Activated CD8-positive, alpha-beta memory T cell treated with anti-CD3 and anti-CD28 coated beads for 48 hours (primary cell): ENCODE results near the gene NHERF2.

Experiments used
- DNase-seq, 3 experiments: peaks; one replicate each; pipeline ENCODE4 v3.0.0-alpha.2; 2020; ENCODE audit warnings: low read depth in 2 of 3, low spot score in 2 of 3

NHERF2 gene

DNA sequence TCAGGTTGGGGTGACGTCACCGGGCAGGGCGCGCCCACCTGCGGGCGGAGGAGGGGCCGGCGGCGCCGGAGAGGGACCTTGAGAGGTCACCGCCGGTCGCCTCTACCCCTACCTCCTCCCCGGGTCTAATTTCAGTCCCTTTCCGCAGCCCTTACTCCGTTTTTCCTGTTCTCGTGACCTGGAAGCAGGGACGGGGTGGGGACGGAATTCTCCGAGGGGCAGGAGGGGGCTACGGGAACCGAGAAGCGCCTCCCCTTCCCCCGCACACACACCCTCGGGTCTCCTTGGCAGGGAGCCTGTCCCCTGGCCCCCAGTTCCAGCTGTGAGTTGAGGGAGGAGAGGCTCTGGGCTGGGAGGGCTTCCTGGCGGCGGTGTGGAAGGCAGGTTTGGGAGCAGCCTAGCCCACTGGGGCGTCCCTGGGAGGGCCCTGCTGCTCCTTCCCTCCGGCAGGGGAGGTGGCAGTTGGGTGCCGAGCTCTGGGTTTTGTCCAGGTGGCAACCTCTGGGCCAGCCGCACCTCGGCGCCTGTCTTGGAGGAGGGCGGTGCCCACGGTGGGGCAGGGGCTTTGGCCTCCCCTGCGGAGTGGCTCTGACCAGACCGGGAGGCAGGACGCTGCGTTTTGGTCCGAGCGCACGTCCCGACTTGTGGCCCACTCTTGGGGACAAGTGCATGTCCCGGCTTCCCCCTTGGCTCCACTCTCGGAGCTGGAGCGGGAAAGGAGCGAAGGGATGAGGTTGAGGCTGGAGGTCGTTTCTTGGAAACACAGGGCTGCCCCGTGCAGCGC lies 36.2 kb upstream of the NHERF2 start:
- DNase-seq = no peak

DNA sequence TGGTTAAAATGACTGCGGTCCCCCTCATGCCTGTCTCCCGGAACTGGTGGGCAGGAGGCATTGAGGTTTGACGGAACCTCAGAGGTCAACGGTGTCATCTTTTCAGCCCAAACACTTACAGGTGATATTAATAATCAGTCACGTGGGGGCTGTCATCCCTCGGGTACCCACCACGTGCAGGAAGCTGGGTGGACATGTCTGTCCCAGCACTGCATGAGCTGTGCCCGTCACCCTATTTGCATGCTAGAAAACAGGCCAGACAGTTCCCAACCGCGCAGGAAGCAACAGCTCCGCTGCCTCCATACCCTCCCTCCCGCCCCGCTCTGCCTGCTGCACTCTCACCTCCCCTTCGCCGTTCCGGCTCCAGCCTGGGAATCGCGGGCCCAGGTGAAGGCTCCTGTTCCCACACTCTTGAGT lies 35.6 kb upstream of the NHERF2 start:
- peak in 1 of 3 experiments; percentile 38 for DNase-seq

DNA sequence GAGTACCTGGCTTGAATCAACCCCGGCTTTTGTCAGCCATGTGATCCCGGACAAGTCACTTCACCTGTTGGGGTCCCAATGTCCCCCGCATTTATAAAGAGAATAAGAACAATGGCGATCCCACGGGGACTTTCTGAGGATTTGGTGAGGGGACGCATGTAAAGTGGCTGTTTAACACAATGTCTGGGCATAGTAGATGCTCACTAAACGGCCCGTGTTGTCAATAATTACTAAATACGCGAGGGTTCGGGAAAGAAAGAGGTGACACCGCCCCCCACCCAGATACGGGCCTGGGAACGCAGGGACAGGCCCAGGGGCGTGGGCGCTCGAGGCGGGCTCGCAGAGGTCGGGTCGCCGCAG lies 35.1 kb upstream of the NHERF2 start:
- no peak for DNase-seq

DNA sequence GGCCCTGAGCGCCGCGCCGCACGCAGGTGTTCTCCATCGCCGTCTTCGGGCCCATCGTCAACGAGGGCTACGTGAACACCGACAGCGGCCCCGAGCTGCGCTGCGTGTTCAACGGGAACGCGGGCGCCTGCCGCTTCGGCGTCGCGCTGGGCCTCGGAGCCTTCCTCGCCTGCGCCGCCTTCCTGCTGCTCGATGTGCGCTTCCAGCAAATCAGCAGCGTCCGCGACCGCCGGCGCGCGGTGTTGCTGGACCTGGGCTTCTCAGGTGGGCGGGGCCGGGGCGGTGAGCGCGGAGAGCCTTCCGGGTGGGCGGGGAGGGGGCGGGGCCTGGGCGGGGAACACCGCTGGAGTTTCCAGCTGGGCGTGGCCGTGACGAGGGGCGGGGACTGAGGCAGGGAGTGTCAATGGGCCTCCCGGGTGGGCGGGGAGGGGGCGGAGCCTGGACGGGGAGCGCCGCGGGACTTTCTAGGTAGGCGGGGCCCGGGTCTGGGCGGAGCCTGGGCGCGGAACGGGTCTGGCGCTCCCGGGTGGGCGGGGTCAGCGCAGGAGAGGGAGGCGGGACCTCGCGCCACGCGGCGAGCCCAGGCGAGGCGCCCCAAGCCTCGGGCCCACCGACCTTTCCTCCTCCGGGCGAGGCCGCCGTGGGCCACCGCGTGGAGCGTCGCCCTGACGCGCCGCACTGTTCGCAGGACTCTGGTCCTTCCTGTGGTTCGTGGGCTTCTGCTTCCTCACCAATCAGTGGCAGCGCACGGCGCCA lies 34.6 kb upstream of the NHERF2 start:
- DNase-seq = peak; percentile 92 to 98 (median 93)

DNA sequence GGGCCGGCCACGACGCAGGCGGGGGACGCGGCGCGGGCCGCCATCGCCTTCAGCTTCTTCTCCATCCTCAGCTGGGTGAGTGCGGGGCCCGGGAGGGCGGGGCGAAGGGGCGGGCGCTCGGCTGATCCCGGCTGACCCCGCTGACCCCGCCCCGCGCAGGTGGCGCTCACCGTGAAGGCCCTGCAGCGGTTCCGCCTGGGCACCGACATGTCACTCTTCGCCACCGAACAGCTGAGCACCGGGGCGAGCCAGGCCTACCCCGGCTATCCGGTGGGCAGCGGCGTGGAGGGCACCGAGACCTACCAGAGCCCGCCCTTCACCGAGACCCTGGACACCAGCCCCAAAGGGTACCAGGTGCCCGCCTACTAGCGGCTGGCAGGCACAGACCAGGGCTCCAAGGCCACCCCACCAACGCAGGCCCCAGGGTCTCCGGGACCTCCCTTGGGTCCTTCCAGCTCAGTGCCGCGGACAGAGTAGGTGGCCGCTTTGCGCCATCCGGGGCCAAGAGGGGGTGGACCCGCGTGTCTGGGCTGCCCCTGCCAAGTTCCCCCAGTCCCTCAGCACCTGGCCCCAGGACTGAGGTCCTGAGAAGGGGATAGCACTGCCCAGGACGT lies 33.9 kb upstream of the NHERF2 start:
- DNase-seq = no peak

DNA sequence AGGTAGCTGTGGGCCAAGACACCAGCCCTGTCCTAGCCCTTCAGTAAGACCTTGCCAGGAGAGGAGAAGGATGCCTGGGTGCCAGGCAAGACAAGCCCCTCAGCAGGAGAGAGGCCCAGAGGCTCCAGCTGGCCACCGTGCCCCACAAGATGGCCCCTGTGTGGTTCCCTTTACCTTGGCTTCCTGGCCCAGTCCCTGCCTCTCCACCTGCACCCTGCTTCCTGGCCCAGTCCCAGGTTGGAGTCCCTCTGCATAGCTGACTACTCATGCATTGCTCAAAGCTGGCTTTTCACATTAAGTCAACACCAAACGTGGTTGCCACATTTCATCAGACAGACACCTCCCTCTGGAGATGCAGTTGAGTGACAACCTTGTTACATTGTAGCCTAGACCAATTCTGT lies 33.0 kb upstream of the NHERF2 start:
- DNase-seq = no peak

DNA sequence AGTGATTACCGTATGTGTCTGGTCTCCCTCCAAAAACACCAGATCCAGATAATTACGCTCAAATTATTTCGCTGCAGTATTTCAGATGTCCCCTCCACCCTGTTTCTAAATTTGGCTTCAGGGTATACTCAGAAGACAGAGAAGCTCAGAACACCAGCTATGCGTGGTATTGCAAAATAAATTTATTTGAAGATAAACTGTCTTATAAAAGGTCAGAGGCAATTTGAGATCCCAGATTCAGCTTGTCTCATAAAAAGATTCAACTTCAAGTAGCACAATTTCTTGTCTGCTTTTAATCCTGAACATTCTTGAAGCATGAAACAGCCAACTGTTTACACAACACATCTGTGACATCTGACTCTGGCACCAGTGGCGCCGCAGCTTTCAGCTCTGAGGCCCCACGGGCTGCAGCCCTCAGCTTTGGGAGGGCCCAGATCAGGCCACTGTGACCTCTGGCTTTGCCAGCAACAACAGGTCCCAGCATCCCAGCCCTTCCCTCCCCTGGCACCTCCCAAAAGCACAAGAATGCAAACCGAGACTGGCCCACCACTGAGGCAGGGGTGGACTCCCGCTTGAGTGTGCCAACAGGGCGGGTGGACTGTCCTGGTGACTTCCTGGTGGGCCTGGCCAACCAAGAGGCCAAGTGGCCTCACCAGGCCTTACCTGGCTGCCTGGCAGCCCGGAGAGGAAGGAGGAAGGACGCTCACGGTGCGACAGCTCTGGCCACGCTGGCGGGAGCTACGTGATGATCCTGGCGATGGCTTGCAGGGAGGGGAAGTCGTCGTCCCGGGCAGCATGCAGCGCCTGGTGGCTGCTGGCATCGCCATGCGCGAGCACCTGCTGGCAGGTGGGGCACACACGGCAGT lies 29.0 kb upstream of the NHERF2 start:
- no peak for DNase-seq

DNA sequence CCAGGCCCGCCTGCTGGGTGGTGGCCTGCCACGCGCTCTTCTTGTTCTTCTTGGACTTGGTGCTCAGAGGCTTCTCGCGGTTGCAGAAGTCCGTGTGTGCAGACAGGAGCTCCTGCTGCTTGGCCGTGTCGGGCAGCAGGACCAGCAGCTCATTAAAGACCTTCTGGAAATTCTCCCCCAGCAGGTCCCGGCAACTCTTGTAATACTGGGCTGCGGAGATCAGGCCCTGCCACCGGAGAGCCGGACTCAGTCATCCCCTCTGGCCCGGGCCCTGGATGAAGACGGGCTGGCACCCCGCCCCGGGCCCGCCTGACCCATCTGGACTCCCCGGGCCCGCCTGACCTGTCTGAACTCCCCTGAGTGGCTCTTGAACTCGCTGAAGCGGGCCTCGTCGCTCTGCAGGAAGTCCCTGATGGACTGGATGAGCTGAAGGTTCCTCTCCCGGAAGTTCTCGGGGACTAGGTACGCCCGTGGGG lies 28.3 kb upstream of the NHERF2 start:
- no peak for DNase-seq

DNA sequence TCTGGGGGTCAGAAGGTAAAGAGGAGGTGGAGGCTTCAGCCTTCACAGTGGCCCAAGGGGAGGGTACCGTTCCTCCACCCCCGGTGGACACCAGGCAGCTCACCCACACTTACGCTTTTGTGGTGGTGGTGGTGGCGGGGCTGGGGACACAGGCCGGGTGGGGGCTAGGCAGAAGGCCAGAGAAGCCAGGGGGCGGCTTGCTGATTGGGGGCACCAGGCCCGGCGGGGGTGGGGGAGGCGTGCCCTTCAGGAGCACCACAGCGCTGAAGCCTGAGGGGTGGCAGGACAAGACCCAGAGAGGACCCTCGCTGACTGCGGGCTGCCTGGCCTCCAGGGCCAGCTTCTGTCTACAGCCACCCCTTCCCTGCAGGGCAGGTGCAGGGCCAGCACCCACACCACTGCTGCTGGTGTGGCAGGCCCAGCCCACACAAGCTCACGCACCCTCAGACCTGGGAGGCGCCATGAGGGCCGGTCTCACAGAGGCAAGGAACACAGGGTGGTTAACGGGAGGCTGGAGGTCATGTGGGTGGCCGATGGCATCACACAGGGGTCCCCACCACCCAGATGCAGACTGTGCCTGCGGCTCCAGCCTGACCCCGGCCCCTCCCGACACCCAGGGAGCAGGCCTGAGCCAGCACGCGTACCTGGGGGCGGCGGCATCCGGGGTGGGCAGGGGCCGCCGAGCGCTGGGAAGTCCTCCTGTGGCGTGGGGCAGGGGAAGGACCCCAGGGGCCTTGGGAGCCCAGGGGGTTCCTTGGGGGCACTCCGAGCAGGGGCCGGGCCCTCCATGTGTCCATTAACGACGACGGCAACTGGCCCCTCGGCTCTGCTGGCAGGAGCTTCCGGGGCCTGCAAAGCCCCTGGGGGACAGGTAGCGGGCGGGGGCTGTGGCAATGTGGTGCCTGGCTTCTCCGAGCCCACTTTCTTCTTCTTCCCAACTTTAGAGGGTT lies 27.6 kb upstream of the NHERF2 start:
- DNase-seq = no peak

DNA sequence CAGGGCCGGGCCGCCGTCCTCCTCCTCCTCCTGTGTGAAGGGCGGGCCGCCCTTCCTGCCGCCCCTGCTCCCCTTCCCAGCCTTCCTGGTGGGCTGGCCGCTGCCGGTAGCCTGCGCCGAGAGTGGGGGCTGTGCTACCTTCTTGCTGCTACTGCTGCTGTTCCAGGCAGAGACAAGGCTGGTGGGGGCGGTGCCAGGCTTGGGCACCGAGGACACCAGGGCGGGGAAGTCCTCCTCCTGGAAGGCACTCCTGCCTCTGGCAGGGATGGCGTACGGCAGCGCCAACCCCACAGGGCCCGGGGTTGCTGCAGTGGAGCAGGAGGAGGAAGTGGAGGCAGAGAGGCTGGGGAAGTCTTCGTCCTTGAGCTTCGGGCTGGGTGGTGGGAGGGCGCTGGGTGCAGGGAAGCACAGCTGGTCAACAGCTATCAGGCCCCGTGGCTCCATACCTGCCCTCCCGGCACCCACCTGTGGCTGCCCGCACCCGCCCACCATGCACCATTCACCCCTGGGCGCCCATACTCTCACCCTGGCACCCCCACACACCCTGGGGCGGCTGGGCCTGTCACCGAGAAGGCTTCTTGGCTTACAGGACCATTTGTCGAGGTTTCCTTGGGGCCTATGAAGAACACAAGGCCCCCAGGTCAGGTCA lies 26.7 kb upstream of the NHERF2 start:
- no peak for DNase-seq

DNA sequence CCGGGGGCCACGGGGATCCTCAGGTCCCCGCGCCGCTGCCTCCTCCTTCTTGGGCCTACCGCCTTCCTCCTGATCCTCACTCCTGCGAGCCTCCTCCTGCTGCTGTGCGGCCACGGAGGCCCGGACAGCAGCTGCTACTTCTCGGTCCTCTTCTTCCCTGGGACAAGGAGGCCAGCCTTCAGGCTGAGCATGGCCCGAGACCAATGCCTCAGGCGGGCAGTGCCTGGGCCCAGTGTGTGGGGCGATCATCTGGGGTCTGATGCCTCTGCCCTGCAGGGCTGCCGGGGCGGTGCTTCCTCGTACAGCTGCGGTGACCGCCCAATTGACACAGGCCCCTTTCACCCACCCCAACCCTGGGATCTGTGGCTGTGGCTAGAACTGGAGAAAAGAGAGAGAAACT lies 25.7 kb upstream of the NHERF2 start:
- no peak for DNase-seq

DNA sequence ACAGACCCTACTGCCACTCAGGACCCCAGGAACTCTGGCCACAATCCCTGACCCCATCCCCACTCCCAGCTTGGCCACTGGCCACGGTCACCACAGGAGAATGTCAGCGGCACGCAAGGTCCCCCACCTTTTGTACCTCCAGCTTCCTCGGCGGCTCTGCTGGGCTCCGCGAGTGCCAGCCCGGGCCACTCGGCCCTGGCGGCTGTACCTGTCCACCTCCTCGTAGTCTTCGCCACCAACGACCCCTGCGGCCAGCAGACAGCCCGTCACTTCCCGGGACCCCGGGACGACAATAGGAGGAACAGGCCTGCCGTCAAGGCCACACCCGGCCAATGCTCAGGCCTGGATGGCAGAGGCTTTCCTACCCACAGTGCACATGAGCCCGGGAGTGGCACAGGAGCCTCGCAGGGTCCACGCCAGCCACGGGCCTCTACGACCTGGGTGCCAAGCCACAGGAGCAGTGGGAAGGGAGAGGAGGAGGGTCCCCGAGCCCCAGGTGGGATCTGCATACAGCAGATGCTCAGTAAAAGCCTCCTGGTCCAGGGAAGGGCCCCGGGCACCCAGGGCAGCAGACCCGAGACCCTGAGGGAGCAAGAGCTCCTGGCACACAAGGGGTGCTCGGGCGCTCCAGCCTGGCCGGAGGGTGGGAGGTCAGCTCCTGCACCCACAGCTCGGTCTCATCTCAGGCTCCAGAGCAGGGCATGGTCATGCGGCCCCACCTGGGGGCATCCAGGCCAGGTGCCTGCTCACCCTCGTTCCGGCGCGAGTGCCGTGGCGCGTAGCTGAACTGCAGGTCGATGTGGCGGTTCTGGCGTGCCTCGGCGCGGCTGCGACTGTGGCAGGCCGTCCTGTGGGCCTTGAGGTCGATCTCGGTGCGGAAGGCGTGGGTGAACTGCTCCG lies 25.0 kb upstream of the NHERF2 start:
- no peak for DNase-seq

DNA sequence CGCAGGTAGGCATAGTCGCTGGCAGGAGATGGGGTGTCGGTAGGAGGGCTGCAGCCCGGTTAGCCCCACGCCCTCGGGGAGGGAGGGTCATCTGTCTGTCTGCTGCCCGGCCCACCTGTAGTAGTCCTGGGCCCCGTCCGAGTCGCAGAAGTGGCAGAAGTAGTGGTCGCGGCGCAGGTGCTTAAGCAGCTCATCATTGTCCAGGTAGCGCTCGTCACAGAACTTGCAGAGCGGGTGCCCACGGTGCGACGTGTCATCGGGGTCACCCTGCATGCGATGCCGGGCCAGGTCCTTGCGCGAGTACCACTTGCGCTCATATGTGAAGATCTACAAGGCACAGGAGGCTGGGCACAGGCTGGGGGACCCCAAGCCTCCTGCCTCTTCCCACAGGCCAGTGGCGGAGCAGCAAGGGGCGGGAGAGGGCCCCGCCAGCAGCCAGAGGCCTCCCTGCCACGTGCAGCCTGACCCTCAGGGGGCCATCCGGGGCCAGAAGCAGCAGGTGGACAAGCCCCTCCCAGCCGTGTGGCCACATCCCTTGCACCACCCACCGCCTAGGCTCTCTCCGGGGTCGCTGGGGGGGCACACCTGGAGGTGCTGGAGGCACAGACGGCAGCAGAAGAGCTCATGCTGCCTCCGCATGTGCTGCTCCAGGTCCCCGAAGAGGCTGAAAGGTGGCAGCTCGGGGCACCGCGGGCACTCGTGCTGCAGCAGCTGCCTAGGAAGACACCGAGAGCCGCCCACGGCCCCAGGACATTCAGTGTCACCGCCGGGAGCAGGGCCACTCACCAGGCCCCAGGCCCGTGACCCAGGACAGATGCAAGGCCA lies 24.1 kb upstream of the NHERF2 start:
- no peak for DNase-seq

DNA sequence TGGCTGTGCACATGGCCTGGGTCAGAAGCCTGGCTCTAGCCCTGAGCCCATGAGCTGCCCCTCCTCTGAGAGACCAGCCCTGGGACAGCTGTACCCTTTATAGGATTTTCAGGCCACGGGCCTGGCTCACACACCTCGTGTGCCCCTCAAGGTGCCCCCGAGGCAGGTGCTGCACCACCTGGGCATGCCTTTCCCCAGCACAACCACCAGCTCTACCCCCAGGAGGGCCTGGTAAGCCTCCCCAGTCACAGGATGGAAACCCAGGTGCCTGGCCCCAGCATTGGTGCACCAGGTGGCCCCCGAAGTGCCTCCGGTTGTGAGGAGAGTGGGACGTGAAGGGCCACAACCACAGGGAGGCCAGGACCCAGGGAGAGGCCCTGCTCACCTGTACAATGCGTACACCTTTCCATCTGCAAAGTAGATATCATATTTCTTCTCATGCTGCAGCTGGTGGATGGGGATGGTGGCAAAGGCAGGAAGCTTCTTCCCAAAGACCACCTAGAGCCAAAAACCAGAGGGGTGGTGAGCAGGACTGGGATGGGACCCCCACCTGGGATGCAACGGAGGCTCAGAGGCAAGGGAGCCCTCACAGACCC lies 23.4 kb upstream of the NHERF2 start:
- no peak for DNase-seq

DNA sequence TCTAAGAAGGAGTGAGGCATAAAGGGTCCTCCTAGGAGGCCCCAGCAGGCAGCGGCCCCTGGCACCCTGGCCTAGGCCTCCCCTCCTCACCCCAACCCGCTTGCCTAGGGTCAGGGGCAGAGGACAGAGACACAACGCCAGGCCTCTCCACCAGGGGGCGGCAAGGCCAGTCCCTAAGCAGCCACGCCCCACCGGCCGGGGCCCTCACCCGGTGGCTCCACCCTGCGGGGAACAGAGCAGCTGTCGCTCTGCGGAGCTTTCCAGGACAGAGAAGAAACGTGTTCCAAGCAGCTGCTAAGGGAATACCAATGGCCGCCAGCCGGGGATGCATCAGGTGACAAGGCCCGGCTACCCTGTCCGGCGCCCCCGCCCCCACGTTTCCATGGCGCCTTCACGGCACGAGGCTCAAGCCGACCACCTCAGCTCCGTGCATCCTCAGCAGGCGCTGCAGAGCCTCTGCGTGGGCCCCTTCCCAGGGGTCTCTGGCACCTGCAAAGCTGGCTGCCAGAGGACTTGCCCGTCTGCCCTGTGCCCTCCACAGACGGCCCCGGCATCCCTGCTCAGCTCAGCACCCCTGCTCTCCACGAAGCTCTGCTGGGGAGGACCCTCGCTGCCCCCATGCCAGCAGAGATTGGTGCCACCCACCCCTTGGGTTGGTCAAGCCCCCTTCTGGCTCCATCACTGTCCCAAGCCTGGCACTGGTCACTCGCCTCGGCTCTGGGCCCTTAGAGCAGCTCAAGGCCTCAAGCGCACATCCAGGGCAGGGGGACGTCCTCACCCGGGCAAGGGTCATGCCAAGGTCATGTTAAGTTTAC lies 22.7 kb upstream of the NHERF2 start:
- DNase-seq = peak; percentile 68 to 87 (median 82)

DNA sequence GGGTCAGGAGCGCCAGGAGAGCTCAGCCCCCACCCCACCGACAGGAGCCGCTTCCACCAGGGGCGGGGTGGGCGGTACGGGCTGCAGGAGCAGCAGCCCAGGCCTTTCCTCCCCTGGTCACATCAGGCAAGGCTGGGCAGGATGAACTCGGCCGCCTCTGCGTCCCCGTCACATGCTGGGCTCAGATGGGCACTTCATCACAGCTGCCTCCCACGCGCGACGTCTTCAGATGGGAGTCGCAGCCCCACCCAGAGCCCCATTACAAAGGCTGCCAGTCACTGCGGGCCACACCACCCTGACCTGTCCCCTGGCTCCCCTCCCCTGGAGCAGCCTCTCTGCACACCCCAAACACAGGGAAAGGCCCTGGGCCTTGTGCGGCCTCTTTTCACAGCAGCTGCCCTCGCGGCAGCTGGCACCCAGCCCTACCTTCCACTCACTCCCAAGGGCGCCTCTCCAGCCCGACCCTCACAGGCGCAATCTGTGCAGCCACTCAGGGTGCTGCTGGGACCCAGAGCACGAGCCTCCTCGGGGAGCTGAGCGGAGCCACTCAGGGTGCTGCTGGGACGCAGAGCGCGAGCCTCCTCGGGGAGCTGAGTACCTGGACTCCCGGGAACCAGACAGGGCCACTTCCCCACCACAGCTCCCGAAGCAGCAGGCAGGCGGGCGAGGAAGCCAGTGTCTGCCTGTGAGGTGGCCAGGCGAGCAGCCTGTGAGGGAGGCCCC lies 21.7 kb upstream of the NHERF2 start:
- no peak for DNase-seq
